ENCODE data around the gene KIF26A. TPM values are rescaled to one million over a fixed set of nuclear protein-coding genes. Genes with fewer than 3 reads are reported as not detected.

KIF26A gene
- total and polyA plus RNA-seq, 2 donors from 2014 or later, result 2.3 to 12.3 TPM

DNA sequence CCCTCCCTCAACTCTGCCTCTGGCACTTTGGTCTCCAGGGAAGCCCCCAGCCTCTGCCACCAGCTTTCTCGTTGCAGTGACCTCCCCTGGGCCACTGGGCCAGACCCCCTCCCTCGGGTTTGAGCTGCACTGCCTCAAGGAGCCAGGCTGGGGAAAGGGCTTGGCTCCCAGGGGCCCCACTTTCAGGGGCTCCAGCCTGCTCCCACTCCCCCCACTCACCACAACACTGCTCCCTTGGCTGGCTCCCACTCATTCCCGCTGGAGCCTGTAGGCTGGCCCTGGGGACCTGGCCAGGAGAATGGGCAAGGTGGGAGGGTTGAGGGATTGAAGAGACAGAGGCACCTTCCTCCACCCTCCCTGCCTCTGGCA is 19.3 kb upstream of the KIF26A start:
- TF ChIP-seq, protein P1, sequence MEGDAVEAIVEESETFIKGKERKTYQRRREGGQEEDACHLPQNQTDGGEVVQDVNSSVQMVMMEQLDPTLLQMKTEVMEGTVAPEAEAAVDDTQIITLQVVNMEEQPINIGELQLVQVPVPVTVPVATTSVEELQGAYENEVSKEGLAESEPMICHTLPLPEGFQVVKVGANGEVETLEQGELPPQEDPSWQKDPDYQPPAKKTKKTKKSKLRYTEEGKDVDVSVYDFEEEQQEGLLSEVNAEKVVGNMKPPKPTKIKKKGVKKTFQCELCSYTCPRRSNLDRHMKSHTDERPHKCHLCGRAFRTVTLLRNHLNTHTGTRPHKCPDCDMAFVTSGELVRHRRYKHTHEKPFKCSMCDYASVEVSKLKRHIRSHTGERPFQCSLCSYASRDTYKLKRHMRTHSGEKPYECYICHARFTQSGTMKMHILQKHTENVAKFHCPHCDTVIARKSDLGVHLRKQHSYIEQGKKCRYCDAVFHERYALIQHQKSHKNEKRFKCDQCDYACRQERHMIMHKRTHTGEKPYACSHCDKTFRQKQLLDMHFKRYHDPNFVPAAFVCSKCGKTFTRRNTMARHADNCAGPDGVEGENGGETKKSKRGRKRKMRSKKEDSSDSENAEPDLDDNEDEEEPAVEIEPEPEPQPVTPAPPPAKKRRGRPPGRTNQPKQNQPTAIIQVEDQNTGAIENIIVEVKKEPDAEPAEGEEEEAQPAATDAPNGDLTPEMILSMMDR (IDR thresholded peaks at IDR 0.05; ENCODE audit: borderline replicate concordance, extremely low read depth, insufficient read depth), result no peak
- H3K36me3 ChIP-seq (ENCODE audit: control insufficient read depth in 2 of 3, insufficient read depth in 3 of 3, low read length in 3 of 3), result no peaks in the 10 kb centered on the region
- peak in 2 of 5 donors; percentile 34 to 42 for DNase-seq
- no peak for FAIRE-seq
- H3K9me3 ChIP-seq (ENCODE audit: control insufficient read depth in 2 of 3, insufficient read depth in 1 of 3, low read length in 3 of 3), result no peaks in the 10 kb centered on the region
- H3K4me1 ChIP-seq (ENCODE audit: control insufficient read depth in 2 of 3, insufficient read depth in 2 of 3, low read depth in 1 of 3, low read length in 3 of 3), result peaks cover 0 to 5% (median 0%) of the 10 kb centered on the region in 3 donors
- no peak overlapping the region for H3K4me3 ChIP-seq (ENCODE audit: low read length in 3 of 3)
- H3K27ac ChIP-seq (ENCODE audit: low read depth in 2 of 2, low read length in 2 of 2), result no peak overlapping the region
- intact Hi-C loops (cut with DNase I), result no loop called here
- no peak overlapping the region for H3K9ac ChIP-seq (ENCODE audit: low read length in 3 of 3)
- peaks cover 7% of the 10 kb centered on the region for H3K27me3 ChIP-seq (ENCODE audit: control insufficient read depth, insufficient read depth, low read length)

- DNase-seq, result peak in 1 of 5 donors; percentile 54
- H3K36me3 ChIP-seq (ENCODE audit: control insufficient read depth in 2 of 3, insufficient read depth in 3 of 3, low read length in 3 of 3), result no peaks in the 10 kb centered on the region
Observed at GRCh38 chr14:104119488-104120251, 18.7 kb upstream of the KIF26A start.

DNA sequence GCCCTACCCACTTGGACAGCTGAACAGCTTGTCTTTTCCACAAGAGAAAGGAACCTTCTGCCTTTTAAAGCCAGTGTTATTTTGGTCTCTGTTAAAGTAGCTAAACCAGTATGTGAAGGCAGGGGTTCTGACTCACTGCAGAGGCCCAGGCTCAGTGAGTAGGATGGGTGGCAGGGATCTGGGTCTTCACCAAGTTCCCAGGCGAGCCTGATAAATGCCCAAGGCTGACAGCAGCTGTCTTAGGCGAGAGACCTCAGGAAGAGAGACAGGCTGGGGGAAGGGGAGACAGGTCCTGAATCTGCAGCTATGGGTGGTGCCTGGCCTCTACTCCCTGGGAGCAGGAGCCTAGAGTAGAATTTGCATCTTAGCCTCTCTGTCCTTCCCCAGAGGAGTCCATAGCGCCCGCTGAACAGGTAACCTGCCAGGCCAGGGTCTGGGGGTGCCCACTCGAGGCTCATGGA is 18.1 kb upstream of the KIF26A start:
- Histone ChIP-seq H3K9ac (ENCODE audit: low read length in 3 of 3) (no peak overlapping the region), H3K4me1 (ENCODE audit: control insufficient read depth in 2 of 3, insufficient read depth in 2 of 3, low read depth in 1 of 3, low read length in 3 of 3) (peaks cover 0 to 5% (median 0%) of the 10 kb centered on the region in 3 donors), H3K27ac (ENCODE audit: low read depth in 2 of 2, low read length in 2 of 2) (no peak overlapping the region), H3K9me3 (ENCODE audit: control insufficient read depth in 2 of 3, insufficient read depth in 1 of 3, low read length in 3 of 3) (peaks cover 0 to 5% (median 0%) of the 10 kb centered on the region in 3 donors), H3K27me3 (ENCODE audit: control insufficient read depth, insufficient read depth, low read length) (peaks cover 7% of the 10 kb centered on the region), H3K4me3 (ENCODE audit: low read length in 3 of 3) (no peak overlapping the region), H3K36me3 (ENCODE audit: control insufficient read depth in 2 of 3, insufficient read depth in 3 of 3, low read length in 3 of 3) (no peaks in the 10 kb centered on the region)
- intact Hi-C loops (cut with DNase I), result no loop called here
- peak in 1 of 5 donors; percentile 28 for DNase-seq
- no peak for FAIRE-seq
- TF ChIP-seq, protein P1 (IDR thresholded peaks at IDR 0.05; ENCODE audit: borderline replicate concordance, extremely low read depth, insufficient read depth), result no peak

More at GRCh38 chr14:104119488-104120251, 18.7 kb upstream of the KIF26A start:
- intact Hi-C loops (cut with DNase I), result no loop called here
- no peak overlapping the region for H3K4me3 ChIP-seq (ENCODE audit: low read length in 3 of 3)
- peaks cover 0 to 5% (median 0%) of the 10 kb centered on the region in 3 donors for H3K4me1 ChIP-seq (ENCODE audit: control insufficient read depth in 2 of 3, insufficient read depth in 2 of 3, low read depth in 1 of 3, low read length in 3 of 3)
- peaks cover 0 to 1% (median 0%) of the 10 kb centered on the region in 3 donors for H3K9me3 ChIP-seq (ENCODE audit: control insufficient read depth in 2 of 3, insufficient read depth in 1 of 3, low read length in 3 of 3)
- H3K9ac ChIP-seq (ENCODE audit: low read length in 3 of 3), result no peak overlapping the region
- peaks cover 7% of the 10 kb centered on the region for H3K27me3 ChIP-seq (ENCODE audit: control insufficient read depth, insufficient read depth, low read length)
- H3K27ac ChIP-seq (ENCODE audit: low read depth in 2 of 2, low read length in 2 of 2), result no peak overlapping the region
- no peak for FAIRE-seq
- TF ChIP-seq, protein P1 (IDR thresholded peaks at IDR 0.05; ENCODE audit: borderline replicate concordance, extremely low read depth, insufficient read depth), result no peak
